HG02884 (cell line): Measurements from ENCODE around the gene MCTP1.
"Not testable (repeated sequence)": the region's sequence is repeated elsewhere in the genome, so short reads cannot be mapped to it uniquely, and the experiment has no call there.

Experiments used
- ATAC-seq: cut with Tn5 transposase; IDR thresholded peaks from one replicate; pipeline ENCODE4 v1.9.1; 2021; ENCODE audit warnings: mild to moderate bottlenecking, moderate library complexity; ENCODE audit not compliant: unreplicated experiment

The MCTP1 gene

DNA sequence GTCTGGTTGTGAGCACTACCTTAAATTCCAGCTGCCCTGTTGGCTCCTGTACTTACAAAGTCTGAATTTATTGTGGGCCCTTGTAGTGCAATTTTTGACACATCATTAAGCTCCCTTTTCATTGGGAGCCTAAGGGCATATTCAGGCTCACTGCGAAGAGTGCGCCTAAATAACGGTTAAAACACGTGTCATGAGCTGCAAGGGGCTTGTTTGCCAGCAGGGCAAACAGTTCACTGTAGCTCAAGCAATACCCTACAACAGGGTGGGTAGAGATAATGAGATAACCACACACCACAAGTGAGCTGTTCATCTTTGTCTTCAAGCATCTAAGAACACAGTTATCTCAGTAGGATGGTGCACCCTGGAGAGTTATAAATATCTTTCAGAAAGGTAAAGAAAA lies 452.2 kb downstream of the MCTP1 start:
- no peak for ATAC-seq

DNA sequence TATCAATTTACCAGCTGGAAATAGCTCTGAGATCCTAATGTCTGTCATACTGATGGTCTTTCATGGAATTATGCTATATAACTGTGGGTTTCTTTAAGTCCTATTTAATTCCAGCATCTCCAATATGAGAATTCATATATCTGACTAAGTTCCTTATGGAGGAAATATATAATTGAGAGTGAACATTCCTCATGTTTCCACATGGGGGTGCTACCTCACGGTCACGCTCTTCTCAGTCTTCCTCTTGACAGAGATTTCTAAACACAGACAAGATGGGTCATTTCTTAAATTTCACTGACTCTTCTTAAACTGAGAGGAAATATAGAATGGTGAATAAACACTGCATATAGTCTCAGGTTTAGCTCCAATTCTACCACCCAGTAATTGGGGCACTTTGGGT lies 454.4 kb downstream of the MCTP1 start:
- no peak for ATAC-seq

DNA sequence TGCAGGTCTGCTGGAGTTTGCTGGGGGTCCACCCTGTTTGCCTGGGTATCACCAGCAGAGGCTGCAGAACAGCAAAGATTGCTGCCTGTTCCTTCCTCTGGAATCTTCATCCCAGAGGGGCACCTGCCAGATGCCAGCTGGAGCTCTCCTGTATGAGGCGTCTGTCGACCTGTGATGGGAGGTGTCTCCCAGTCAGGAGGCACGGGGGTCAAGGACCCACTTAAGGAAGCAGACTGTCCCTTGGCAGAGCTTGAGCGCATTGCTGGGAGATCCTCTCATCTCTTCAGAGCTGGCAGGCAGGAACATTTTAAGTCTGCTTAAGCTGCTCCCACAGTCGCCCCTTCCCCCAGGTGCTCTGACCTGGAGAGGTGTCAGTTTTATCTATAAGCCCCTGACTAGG lies 456.7 kb downstream of the MCTP1 start:
- ATAC-seq = not testable (repeated sequence)

DNA sequence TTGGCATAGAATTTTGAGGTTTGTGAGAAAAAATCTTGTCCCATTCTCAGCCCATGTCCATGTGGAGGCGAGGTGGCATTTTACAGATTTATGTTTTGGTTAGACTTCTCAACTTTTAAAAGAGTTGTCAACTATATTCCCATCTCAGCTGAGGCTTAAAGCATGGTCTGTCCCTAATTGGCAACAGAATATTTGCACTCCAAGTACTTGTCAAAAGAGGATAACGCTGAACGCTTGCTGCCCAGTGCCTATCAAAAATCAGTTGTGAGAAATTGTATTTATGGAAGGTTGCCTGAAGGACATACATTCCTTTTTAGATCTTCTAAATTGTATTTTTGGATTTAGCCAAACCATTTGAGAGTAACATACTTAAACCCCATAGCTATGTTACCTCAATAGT lies 464.4 kb downstream of the MCTP1 start:
- ATAC-seq = no peak

DNA sequence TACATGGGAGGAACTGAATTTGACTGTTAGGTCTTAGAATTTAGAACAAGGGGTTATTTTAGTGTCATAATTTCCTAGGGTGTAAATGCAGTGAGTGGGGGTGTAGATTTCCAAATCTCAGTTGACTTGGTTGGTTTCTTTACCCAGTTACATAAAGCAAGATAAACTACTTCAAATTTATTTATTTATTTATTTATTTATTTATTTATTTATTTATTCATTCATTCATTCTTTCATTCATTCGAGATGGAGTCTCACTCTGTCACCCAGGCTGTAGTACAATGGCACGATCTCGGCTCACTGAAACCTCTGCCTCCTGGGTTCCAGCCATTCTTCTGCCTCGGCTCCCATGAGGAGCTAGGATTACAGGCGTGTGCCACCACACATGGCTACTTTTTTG lies 466.0 kb downstream of the MCTP1 start:
- ATAC-seq = no peak

DNA sequence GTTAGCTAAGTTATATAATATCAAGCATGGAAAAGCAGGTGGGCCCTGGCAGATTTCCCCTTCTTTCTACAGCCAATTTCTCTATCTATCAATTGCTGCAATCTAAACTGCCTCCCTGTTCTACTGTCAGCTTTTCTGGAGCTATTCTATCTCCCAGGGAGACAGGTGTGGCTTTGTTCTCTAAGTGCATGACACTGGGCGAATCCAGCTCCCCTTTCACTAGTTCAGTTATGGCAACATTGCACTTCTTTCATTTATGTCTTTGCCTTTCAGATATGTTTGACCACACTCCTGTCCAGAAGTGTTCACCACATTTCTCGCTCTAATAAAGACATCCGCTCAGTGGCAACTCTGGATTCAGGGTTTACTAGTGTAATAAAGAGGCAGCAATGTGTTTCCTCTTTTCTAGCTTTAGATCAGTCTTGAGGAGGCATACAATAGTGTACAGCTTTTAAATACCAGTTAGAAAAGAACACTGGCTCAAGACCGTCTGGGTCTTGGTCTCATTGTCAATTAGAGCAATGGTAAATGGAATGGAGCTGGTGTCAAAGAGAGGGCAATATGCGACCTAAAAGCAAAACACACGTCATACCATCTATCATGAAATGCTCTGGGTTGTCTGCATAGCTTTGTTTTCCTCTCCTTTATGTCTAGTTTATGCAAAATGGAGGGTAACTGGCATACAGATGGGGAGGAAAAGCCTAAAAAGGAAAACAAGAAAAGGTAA lies 469.4 kb downstream of the MCTP1 start:
- no peak for ATAC-seq

DNA sequence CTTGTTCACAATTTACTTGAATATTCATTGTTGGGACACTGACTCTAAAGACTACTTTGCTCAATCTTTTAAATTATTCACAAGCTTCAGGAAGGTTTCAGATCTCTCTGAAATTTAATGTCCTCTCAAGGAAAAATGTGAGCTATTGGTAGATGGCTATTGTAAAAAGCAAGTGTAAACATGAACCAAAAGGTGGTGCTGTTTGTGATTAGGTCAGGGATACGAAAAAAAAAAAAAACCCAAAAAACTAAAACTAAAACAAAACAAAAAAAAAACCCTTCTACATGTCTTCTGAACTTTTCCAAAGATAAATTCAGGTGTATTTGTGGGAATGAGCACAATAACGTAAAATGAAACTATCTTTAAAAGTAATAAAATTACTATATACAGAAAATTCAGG lies 472.7 kb downstream of the MCTP1 start:
- no peak for ATAC-seq

DNA sequence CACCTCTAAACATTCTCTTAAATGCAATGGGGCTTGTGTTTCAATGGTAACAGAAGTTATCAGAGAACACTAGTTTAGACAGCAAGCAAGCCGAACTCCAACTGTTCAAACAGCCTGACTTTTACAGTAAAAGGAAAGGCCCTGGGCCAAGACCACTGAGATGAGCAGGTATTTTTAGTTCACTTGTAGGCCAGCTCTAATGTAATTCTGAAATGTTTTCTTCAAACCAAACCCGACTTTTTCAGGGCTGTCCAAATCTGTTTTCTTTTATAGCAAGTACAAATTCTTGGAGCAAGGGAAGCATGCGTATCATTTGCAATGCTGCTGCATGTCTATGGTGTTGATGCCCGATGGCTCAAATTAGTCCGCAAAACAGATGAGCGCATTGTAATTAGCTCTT lies 473.6 kb downstream of the MCTP1 start:
- no peak for ATAC-seq

DNA sequence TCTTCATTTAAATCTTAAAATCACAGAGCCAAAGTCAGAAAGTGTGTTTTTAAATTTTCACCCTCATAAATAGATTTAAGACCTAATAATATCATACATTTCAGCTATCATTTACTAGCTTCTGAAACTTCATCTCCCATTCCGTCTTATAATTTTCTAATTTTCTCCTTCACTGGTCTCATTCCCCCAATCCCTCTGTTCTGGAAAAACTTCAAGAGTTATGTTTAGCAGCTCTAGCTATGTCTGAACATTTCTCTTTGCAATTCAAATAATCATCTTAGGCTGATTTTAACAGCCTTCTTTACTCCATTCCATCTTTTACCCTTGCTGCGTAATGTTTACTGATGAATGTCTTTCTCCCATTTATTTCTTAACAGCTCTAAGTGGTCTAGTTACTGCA lies 474.0 kb downstream of the MCTP1 start:
- no peak for ATAC-seq

DNA sequence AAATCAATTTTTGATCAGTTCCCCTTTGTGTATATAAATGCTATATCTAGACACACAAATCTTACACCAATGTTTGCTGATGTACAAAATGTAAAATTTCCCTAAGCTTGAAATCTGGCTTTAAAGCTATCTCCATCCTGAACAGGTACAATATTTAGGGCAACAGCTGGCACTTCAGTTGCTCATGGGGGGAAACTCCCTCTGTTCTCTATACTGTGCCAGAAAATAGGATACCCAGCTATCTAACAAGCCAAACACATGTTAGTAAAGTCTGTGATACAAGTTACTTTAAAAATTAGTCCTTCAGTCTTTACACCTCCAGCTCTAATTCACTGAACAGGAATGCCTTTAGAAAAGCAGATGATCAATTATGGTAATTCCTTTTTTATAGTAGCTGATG lies 474.6 kb downstream of the MCTP1 start:
- no peak for ATAC-seq

DNA sequence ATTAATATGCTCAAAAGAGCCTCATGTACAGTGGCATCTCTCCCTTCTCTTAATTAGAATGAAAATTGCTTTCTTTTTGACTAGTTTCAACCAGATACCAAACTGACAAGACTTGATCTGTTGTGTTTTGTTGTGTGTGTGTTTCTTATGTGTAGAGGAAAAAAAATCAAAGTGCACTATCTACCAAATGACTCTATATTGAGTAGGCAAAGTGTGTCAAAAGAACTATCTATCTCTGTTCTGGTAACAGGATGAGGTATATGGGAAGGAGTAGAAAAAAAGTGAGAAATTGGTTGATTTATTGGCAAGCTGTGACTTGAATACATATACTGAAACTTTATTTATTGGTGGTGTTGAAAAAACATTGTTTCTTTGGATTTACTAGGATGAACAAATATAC lies 476.4 kb downstream of the MCTP1 start:
- ATAC-seq = no peak

DNA sequence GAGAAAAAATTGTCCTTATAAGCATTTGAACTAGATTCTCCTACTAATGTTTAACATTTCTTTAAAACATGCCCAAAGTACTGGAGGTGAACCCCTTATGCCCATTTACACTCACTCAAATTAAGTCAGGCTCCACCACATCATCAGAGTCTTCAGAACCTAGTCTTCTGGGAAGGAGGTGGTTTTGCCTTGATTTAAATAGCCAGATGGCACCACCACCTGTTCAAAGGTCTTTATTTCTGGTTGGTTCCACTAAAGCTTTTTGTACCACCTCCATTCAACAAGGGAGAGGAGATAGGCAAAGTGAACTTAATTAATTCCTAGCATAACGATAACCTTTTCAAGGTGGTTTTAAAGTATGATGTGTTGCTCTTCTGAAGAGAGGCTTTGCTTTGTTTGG lies 476.9 kb downstream of the MCTP1 start:
- ATAC-seq = no peak

DNA sequence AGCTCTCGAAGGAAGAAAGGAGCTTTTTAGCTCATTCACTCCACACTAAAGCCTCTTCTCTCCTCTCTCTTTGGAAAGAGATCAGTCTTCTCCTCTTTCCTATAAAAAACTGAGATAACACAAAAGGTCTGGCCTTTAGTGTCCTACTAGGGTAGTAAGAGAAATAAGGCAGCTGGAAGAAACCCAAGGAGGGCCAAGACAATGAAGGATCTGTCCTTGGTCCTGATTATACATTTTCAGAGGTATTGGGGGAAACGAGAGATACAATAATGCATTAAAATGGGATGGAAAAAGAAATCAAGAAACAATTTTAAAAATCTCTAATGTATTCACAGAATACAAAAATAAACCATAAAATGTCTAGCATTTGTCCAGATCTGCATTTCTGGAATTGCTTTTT lies 482.4 kb downstream of the MCTP1 start:
- no peak for ATAC-seq

DNA sequence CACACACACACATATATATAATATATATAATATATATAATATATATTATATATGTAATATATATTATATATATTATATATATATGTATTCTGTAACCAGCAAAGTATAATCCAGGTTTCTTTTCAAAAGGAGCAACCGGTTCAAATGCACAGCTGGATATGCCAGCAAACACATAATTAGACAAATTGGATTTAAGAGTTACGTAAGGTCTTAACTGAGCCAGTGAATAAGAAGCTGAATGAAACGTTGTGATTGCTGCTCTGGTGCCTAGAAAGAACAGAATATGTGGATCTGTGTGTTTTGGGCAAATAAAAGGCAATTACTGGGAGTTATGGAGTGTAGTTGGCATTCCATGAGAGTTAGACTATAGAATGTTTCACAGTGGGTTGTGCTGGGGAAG lies 488.3 kb downstream of the MCTP1 start:
- no peak for ATAC-seq

DNA sequence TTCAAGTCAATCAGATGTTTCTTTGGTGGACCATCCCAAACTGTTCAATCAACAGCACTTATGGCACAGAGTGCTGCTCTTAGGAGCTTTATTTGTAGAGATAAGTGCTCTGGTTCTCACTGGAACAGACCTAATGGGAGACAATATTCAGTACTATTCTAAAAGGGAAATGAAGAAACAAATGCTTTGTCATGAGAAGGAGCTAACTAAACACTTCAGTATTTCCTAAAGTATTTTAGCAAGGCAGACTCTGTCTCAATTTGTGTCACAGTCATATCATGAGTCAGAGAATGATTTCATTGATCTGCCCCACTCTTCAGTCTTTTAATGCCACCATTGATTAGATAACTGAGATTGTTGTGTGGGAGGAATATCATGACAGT lies 491.1 kb downstream of the MCTP1 start:
- ATAC-seq = peak; percentile 48

DNA sequence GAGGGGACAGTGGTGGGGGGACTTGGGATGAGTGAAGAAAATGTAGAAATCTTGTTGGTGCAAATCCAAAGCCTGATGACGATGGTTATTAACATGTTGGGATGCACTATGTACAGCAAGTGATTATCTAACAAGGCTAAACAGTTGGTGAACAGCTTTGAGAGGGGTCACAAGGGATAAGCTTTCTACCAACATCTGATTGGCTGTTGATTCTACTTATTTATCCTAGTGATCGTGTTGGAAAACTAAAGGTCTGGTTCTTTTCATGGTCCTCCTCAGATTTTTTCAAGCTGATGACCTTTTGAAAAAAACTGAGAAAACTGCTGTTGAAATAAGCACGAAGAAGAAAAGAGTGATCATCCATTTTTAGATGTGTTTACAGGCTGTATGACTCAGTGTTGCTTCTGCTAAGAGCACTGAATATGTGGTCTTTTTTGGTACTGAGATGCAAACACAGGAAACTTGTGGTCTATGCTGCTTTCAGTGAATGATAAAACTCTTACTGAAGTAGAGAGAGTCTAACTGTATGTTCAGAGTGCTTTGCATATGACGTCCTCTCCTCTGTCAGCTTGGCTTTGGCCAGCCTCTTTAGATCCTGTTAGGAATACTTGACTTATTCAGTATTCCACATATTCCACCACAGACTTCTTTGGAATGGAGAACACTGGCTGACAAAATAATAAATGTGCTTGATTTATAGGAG lies 491.6 kb downstream of the MCTP1 start:
- peak; percentile 100 for ATAC-seq

DNA sequence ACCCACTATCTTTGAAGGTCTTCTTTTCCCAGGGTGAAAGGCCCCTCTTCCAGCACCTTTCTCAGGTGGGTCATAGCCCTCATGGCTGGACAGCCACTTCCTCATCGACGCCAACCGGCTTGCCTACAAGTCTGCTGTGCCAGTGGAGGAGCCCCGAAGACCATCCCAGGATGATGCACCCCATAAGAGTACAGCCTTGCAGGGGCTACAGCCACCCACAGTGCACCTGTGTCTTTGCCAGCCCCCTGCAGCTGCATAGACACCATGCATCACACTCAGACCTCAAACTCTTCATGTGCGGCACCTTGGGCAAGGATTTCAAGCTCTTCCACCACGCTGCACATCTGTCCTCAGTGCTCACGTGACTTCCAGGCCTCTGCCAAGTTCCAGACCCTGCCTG lies 493.1 kb downstream of the MCTP1 start:
- no peak for ATAC-seq

DNA sequence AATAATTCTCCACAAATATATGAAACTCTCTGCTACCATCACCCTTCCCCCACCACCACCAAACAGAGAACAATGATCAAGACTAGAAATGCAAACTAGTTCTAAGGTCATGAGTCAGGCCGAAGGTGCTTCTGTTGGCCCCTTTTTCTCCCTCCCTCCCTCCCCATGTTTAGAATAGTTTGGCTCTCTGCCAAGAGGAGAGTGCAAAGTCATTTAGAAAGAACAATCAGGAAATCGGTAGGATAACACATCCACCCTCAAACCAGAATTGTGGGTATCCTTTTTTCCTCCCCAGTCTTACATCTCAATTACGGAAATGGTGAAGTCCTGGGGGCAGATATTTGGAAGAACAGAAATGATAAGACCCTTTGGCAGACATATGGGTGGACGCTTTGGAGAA lies 496.4 kb downstream of the MCTP1 start:
- ATAC-seq = no peak

DNA sequence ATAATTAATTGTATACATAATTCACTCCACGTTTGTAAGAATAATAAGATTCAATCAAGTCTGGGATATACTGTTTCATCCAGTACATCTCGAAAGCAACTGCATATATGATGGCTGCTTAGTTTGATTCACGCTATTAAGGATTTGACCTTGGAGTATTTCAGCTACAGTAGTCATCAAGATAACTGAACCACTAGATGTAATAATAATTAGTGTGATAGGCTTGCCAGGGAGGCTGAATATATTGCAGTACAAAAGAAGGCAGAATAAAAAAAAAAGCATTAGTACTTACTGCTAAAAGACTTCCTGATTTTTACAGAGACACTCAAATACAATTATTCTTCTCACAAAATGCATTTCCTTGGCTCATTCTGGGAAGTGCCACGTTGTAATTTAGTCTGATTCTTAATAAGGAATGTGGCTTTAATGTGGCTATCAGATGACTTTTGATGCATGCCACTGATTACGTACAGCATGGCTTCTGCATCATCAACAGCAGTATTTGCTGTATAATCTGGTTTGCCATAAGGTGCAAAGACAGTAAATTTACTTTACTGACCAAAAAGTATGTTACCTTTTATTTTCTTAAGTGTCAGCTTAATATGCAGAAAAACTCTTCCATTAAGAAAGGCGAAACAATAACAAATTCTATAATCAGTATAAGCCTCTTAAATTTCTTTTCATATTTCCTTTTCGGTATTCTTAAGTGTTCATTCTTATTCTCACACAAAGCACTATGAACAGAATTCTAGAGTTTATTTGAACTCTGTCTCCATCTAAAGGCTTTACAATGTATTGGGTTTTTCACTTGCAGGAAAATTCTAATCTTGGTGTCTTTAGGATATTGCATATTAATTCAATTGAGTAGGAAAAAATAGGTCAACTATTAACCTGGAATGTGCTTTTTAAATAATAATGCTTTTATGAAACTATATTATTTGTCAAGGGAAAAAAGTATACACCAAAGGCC lies 500.1 kb downstream of the MCTP1 start:
- ATAC-seq = no peak

DNA sequence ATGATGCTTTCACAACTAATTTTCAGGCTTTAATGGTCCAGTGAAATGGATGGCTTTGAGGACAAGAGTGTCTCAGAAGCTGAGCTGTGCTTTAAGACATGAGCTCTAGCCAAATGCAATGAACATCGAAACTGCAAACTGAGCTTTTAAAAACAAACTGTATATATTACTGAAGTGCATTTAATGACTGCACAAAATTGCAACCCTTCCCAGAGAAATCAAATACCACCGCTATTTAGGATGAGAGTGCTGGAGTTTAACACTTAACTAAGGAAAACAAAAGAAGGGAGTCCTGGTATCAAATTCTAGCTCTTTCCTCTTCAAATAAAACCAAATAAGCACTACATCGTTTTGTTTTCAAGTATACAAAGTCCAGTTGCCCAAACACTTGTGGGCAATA lies 502.5 kb downstream of the MCTP1 start:
- no peak for ATAC-seq

DNA sequence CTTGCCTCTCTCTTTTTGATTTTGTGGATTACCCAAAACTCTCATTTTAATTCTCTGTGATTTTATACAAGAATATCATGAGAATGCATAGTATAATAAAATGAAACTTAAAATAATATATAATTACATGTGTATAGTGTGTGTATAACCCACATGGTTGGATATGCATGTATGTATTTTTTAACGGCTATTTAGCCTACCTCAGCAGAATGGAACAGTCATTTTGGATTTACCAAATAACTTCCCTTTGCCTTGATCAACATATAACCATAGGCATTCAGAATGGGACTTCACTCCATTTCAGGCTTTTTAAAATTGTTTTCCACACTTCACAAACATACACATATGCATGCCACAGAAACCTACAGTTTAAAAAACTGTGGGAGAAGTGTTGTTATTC lies 505.2 kb downstream of the MCTP1 start:
- no peak for ATAC-seq

DNA sequence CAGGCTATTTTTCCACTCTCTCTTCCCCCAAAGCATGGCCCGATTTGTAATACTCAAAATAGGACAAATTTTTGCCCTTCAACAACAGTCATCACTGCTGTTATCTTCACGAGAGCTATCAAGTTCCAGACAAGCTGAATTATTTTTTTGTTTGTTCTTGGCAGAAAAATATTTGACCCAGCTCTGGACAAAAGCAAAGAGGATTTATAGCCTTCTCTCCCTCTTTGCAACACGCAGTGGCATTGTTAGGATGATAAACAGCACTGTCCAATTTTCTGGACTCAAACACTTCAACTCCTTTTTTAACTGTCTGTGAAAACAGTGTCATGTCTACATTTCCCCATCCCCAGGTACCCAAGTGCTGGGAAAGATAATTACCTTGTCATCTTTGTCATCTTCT lies 506.2 kb downstream of the MCTP1 start:
- no peak for ATAC-seq
